H9 (cell line): ENCODE data around the gene SSNA1. TPM values are rescaled to one million over a fixed set of nuclear protein-coding genes. Genes with fewer than 3 reads are reported as not detected.

Experiments used
- DNase-seq: peaks from one replicate; pipeline ENCODE4 v3.0.0-alpha.2; 2017
- H2AFZ ChIP-seq: one replicate; pipeline ENCODE4 v1.6.1; 2013; ENCODE audit warnings: mild to moderate bottlenecking, low read length, control low read depth, moderate library complexity
- H2AK5ac ChIP-seq: 2 replicates; pipeline ENCODE4 v1.6.1; 2013; ENCODE audit warnings: low read length, control low read depth, mixed read lengths; ENCODE audit not compliant: insufficient read length
- H2BK120ac ChIP-seq: one replicate; pipeline ENCODE4 v1.6.1; 2013; ENCODE audit warnings: low read depth, mild to moderate bottlenecking, low read length, control low read depth, inconsistent platforms; ENCODE audit not compliant: poor library complexity, severe bottlenecking
- H2BK12ac ChIP-seq: 2 replicates; pipeline ENCODE4 v1.6.1; 2013; ENCODE audit warnings: low read length, control low read depth, mixed read lengths, low read depth; ENCODE audit not compliant: insufficient read length
- H2BK15ac ChIP-seq: 2 replicates; pipeline ENCODE4 v1.6.1; 2013; ENCODE audit warnings: low read depth, low read length, control low read depth
- H2BK20ac ChIP-seq: one replicate; pipeline ENCODE4 v1.6.1; 2013; ENCODE audit warnings: low read depth, mild to moderate bottlenecking, low read length, control low read depth, inconsistent platforms; ENCODE audit not compliant: poor library complexity, severe bottlenecking
- H2BK5ac ChIP-seq: 2 replicates; pipeline ENCODE4 v1.6.1; 2013; ENCODE audit warnings: low read length, control low read depth, mixed read lengths; ENCODE audit not compliant: insufficient read length
- H3K14ac ChIP-seq: 2 replicates; pipeline ENCODE4 v1.6.1; 2013; ENCODE audit warnings: low read length, control low read depth; ENCODE audit not compliant: insufficient read depth
- H3K18ac ChIP-seq: 2 replicates; pipeline ENCODE4 v1.6.1; 2013; ENCODE audit warnings: low read depth, mild to moderate bottlenecking, mixed read lengths, low read length, control low read depth; ENCODE audit not compliant: insufficient read length
- H3K23ac ChIP-seq: 2 replicates; pipeline ENCODE4 v1.6.1; 2013; ENCODE audit warnings: low read length, control low read depth, mixed read lengths, low read depth; ENCODE audit not compliant: insufficient read length
- H3K23me2 ChIP-seq: 2 replicates; pipeline ENCODE4 v1.6.1; 2013; ENCODE audit warnings: low read depth, mild to moderate bottlenecking, mixed read lengths, low read length, control low read depth; ENCODE audit not compliant: insufficient read length, poor library complexity, severe bottlenecking
- H3K27ac ChIP-seq: 2 replicates; pipeline ENCODE4 v1.5.1; 2013; ENCODE audit warnings: low read length, control low read depth, mixed read lengths, low read depth; ENCODE audit not compliant: insufficient read length
- H3K27me3 ChIP-seq: 2 replicates; pipeline ENCODE4 v1.6.1; 2013; ENCODE audit warnings: low read length, control low read depth, inconsistent platforms; ENCODE audit not compliant: insufficient read depth
- H3K4ac ChIP-seq: 2 replicates; pipeline ENCODE4 v1.6.1; 2013; ENCODE audit warnings: low read depth, mild to moderate bottlenecking, control low read depth, inconsistent platforms, low read length, moderate library complexity
- H3K4me1 ChIP-seq: 2 replicates; pipeline ENCODE4 v1.6.1; 2013; ENCODE audit warnings: low read length, control low read depth, inconsistent platforms; ENCODE audit not compliant: insufficient read depth
- H3K4me2 ChIP-seq: 2 replicates; pipeline ENCODE4 v1.6.1; 2013; ENCODE audit warnings: low read length, control low read depth, mixed read lengths; ENCODE audit not compliant: insufficient read length, insufficient read depth
- H3K56ac ChIP-seq: 2 replicates; pipeline ENCODE4 v1.6.1; 2013; ENCODE audit warnings: low read depth, mild to moderate bottlenecking, mixed read lengths, low read length, control low read depth; ENCODE audit not compliant: insufficient read length
- H3K79me1 ChIP-seq: 2 replicates; pipeline ENCODE4 v1.6.1; 2013; ENCODE audit warnings: low read depth, mild to moderate bottlenecking, moderate library complexity, low read length, control low read depth, inconsistent platforms; ENCODE audit not compliant: insufficient read depth, poor library complexity, severe bottlenecking
- H3K79me2 ChIP-seq: 2 replicates; pipeline ENCODE4 v1.6.1; 2013; ENCODE audit warnings: low read length, control low read depth, inconsistent platforms; ENCODE audit not compliant: insufficient read depth
- H3K9ac ChIP-seq: 2 replicates; pipeline ENCODE4 v1.6.1; 2013; ENCODE audit warnings: low read length, control low read depth, mixed read lengths; ENCODE audit not compliant: insufficient read length; ENCODE audit errors: extremely low read depth
- H3K9me3 ChIP-seq: one replicate; pipeline ENCODE4 v1.6.1; 2013; ENCODE audit warnings: low read depth, low read length, inconsistent platforms; ENCODE audit not compliant: control insufficient read depth
- H3T11ph ChIP-seq: one replicate; pipeline ENCODE4 v1.6.1; 2013; ENCODE audit warnings: mild to moderate bottlenecking, low read length, control low read depth, inconsistent platforms
- H4K20me1 ChIP-seq: one replicate; pipeline ENCODE4 v1.6.1; 2013; ENCODE audit not compliant: control insufficient read depth, insufficient read length, insufficient read depth
- H4K5ac ChIP-seq: 2 replicates; pipeline ENCODE4 v1.6.1; 2013; ENCODE audit warnings: low read depth, mild to moderate bottlenecking, mixed read lengths, low read length, control low read depth; ENCODE audit not compliant: insufficient read length
- H4K8ac ChIP-seq: replicated peaks from 2 replicates; pipeline ENCODE4 v1.6.1; 2013; ENCODE audit warnings: low read length, control low read depth, mixed read lengths, low read depth; ENCODE audit not compliant: insufficient read length
- H4K91ac ChIP-seq: 2 replicates; pipeline ENCODE4 v1.6.1; 2013; ENCODE audit warnings: low read depth, mild to moderate bottlenecking, moderate library complexity, mixed read lengths, low read length, control low read depth; ENCODE audit not compliant: insufficient read length
- H3K27ac Mint-ChIP-seq, 3 experiments: 2 replicates in 2 of 3; 3 replicates in 1 of 3; pipeline ENCODE4 v1.8.0; 2020 to 2021; ENCODE audit warnings: mixed read lengths in 3 of 3, mild to moderate bottlenecking in 1 of 3, moderate library complexity in 1 of 3
- H3K27me3 Mint-ChIP-seq: 2 replicates; pipeline ENCODE4 v1.8.0; 2021; ENCODE audit warnings: low read depth, mild to moderate bottlenecking, moderate library complexity, mixed read lengths
- H3K36me3 Mint-ChIP-seq, 3 experiments: 2 replicates in 2 of 3; 3 replicates in 1 of 3; pipeline ENCODE4 v1.8.0; 2020 to 2021; ENCODE audit warnings: low read depth in 3 of 3, mixed read lengths in 3 of 3; ENCODE audit not compliant: insufficient read depth in 1 of 3
- H3K4me1 Mint-ChIP-seq, 2 experiments: 2 replicates each; pipeline ENCODE4 v1.8.0; 2020; ENCODE audit warnings: mixed read lengths in 2 of 2
- H3K4me3 Mint-ChIP-seq, 2 experiments: 2 replicates in 1 of 2; 3 replicates in 1 of 2; pipeline ENCODE4 v1.8.0; 2020 to 2021; ENCODE audit warnings: mild to moderate bottlenecking in 2 of 2, mixed read lengths in 2 of 2, moderate library complexity in 1 of 2
- H3K9me3 Mint-ChIP-seq, 2 experiments: 2 replicates in 1 of 2; 3 replicates in 1 of 2; pipeline ENCODE4 v1.8.0; 2020; ENCODE audit warnings: mild to moderate bottlenecking in 2 of 2, mixed read lengths in 2 of 2, moderate library complexity in 1 of 2
- WGBS: extraction: QIAGEN DNeasy Blood & Tissue Kit; methylation state at CpG from one replicate; pipeline ENCODE4 v1.1.7; 2013; ENCODE audit warnings: missing lambda C conversion rate, low lambda C conversion rate, mixed read lengths; ENCODE audit not compliant: insufficient read length; ENCODE audit errors: extremely low coverage; 5-methylcytosine and 5-hydroxymethylcytosine counted together
- total RNA-seq: library from RNA; stranded (reverse); gene quantifications from 2 replicates; pipeline ENCODE4 v1.2.1, GENCODE V29; 2021
- TF ChIP-seq, protein P1 (sequence below): fragments of 200-600 bp; sonication (generic); conservative IDR thresholded peaks from 3 replicates; pipeline ENCODE4 v1.8.0; 2021; ENCODE audit warnings: antibody characterized with exemption, mild to moderate bottlenecking

SSNA1 gene
- total RNA-seq, 1 experiment from 2014 or later, result 69.2 TPM

DNA sequence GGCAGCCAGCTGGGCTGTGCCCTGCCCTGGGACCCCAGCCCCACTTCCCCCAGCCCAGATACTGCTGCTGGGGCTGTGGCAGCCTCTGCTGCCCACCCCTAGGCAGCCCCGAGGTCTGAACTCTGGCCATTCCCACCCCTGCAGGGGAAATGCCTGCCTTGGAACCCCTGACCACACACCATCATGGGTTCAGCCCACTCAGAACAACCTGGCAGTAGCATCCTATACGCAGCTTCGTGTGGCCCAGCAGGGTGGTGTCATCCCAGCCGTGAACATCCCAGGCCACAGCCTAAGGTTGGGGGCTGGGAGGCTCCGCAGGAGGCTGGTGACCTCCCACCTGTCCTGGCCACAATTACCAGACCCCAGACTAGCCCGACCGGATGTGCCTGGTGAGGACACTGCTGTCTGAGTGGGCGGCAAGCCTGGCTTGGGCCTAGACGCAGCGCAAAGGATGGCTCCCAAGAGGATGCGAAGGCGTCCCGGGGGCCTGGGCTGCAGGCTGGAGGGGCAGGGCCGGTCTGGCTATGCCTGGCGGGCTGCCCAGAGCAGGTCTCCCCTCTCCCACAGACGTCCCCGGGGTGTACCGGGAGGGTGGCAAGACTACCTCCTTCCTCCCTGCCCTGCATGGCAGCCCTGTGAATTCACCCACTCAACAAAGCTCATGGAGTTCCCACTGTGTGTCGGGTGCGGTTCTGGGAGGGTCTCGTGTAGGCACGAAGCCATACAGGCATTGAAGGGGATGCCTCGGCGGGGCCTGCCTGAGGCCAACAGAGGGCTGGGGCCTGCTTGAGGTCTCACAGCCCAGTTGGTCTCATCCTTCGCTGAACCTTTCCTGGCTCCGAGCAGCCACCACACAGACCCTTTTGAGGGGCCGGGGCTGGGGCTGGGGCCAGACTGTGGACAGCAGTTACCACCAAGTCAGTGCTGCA, 40.8 kb downstream of the SSNA1 start:
- H4K5ac ChIP-seq, result no peak overlapping the region
- H4K20me1 ChIP-seq, result no peaks in the 10 kb centered on the region
- H2AFZ ChIP-seq, result no peak overlapping the region
- no peak overlapping the region for H2BK15ac ChIP-seq
- WGBS, result no CpG with 5 or more reads among the region's 27 CpGs
- H3K79me2 ChIP-seq, result no peaks in the 10 kb centered on the region
- no peak overlapping the region for H3K18ac ChIP-seq
- no peaks in the 10 kb centered on the region for H3K9me3 ChIP-seq
- H3K4me2 ChIP-seq, result no peak overlapping the region
- H2BK120ac ChIP-seq, result no peak overlapping the region
- no peak overlapping the region for H4K8ac ChIP-seq
- H3K4ac ChIP-seq, result no peak overlapping the region
- no peak overlapping the region for H3K27ac ChIP-seq
- Mint-ChIP-seq H3K27me3 (no peaks in the 10 kb centered on the region; the same call in 1 of the 2 replicates), H3K9me3 (no peaks in the 10 kb centered on the region), H3K36me3 (no peaks in the 10 kb centered on the region), H3K4me3 (no peak overlapping the region), H3K27ac (no peak overlapping the region), H3K4me1 (peaks cover 2 to 3% of the 10 kb centered on the region in 2 experiments)
- H2BK5ac ChIP-seq, result no peak overlapping the region
- peaks cover 4% of the 10 kb centered on the region for H3K23me2 ChIP-seq
- H3K23ac ChIP-seq, result no peak overlapping the region
- no peak overlapping the region for H3K9ac ChIP-seq
- H3K4me1 ChIP-seq, result no peaks in the 10 kb centered on the region
- no peak overlapping the region for H2BK20ac ChIP-seq
- no peak overlapping the region for H3K56ac ChIP-seq
- no peak overlapping the region for H3T11ph ChIP-seq
- TF ChIP-seq, protein P1, sequence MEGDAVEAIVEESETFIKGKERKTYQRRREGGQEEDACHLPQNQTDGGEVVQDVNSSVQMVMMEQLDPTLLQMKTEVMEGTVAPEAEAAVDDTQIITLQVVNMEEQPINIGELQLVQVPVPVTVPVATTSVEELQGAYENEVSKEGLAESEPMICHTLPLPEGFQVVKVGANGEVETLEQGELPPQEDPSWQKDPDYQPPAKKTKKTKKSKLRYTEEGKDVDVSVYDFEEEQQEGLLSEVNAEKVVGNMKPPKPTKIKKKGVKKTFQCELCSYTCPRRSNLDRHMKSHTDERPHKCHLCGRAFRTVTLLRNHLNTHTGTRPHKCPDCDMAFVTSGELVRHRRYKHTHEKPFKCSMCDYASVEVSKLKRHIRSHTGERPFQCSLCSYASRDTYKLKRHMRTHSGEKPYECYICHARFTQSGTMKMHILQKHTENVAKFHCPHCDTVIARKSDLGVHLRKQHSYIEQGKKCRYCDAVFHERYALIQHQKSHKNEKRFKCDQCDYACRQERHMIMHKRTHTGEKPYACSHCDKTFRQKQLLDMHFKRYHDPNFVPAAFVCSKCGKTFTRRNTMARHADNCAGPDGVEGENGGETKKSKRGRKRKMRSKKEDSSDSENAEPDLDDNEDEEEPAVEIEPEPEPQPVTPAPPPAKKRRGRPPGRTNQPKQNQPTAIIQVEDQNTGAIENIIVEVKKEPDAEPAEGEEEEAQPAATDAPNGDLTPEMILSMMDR, result no peak
- no peak overlapping the region for H2BK12ac ChIP-seq
- H2AK5ac ChIP-seq, result no peak overlapping the region
- no peak overlapping the region for H4K91ac ChIP-seq
- no peak overlapping the region for H3K14ac ChIP-seq
- no peaks in the 10 kb centered on the region for H3K79me1 ChIP-seq
- H3K27me3 ChIP-seq, result no peaks in the 10 kb centered on the region
- DNase-seq, result no peak
